ENCODE results near the gene RPRD1B. TPM values are rescaled to one million over a fixed set of nuclear protein-coding genes. Genes with fewer than 3 reads are reported as not detected.
"Not testable (repeated sequence)": the region's sequence is repeated elsewhere in the genome, so short reads cannot be mapped to it uniquely, and the experiment has no call there.

The RPRD1B gene
- total RNA-seq, 1 experiment from 2014 or later, result 33.9 TPM

DNA sequence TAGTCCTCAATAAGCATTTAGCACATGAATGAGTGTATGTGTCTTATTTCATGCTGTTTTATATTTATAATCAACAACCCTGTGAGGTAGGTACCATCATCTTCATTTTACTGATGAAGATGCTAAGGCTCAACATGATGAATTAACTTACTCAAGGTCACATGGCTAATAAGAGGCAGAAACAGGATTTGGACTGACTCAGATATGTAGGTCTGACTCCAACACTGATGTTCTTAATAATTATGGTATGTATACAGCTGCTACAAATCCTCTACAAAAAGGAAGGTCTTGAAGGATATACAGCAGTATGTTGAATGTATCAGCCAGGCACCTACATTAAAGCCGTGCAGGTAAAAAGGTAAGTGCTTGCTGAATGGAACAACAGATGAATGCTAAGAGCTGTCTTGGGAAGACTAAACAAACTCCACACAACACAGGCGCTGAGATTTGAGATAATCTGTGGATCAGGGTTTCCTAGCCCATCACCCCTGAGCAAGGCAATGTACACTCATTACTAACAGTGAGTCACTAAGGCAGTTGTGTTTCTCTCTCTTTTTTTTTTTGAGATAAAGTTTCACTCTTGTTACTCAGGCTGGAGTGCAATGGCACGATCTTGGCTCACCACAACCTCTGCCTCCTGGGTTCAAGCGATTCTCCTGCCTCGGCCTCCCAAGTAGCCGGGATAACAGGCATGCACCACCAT, 32.2 kb upstream of the RPRD1B start:
- DNase-seq (ENCODE audit: low spot score), result no peak

- no peak for DNase-seq (ENCODE audit: low spot score)
These were observed 31.6 kb upstream of the RPRD1B start for GRCh38 chr20:38001981-38002380.

- DNase-seq (ENCODE audit: low spot score), result no peak
These were observed 31.1 kb upstream of the RPRD1B start for GRCh38 chr20:38002422-38002821.

- DNase-seq (ENCODE audit: low spot score), result no peak
These were observed 29.1 kb upstream of the RPRD1B start for GRCh38 chr20:38004416-38004815.

DNA sequence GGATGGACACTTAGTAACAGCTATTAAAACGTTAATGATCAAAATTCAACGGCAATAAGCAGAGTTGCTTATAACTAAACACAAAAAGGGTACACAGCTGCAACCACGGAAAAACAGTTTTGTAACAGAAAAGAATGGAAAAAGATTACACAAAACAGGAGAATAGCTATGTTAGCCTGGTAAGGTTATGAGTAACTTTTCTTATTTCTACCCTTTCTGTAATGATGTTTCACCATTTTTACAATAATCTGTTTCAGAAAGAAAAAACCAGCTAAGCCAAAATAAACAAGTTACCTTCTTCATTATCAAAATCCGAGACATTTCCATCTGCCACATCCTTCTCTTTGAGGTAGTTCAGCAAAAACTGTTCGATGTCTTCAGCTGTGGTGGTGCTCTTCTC, 27.6 kb upstream of the RPRD1B start:
- DNase-seq (ENCODE audit: low spot score), result no peak

DNA sequence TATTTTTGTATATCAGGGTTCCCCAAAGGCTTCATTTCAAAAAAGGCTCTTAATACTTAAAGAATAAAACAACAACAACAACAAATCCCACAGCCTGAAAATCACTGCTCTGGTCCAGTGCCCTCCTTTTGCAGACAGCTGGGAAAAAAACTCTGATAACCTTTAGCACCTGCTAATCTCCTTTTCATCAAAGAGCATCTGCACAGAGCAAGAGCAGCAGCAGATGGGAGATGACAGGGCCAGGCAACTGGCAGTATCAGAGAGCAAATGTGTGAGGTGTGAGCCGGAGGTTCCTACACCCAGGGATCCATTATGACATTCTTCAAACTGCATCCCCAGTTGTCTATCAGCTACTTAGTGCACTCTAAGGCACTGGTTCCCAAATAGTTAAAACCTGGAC, 26.0 kb upstream of the RPRD1B start:
- DNase-seq (ENCODE audit: low spot score), result no peak

- DNase-seq (ENCODE audit: low spot score), result no peak
These were observed 25.2 kb upstream of the RPRD1B start for GRCh38 chr20:38008233-38008944.

DNA sequence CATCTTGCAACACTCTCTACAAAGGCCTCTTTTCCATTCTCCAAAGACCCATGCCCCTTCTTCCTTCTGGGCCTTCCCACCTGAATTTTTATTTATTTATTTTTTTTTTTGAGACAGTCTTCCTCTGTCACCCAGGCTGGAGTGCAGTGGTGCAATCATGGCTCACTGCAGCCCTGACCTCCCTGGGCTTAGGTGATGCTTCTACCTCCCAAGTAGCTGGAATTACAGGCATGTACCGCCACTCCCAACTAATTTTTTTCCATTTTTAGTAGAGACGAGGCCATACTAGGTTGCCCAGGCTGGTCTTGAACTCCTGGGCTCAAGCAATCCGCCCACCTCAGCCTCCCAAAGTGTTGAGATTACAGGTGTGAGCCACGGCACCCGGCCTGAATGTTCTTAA, 24.1 kb upstream of the RPRD1B start:
- not testable (repeated sequence) for DNase-seq (ENCODE audit: low spot score)

- DNase-seq (ENCODE audit: low spot score), result no peak
These were observed 21.9 kb upstream of the RPRD1B start for GRCh38 chr20:38011696-38012095.

GRCh38 chr20:38012332-38012731, 21.2 kb upstream of the RPRD1B start:
- no peak for DNase-seq (ENCODE audit: low spot score)

DNA sequence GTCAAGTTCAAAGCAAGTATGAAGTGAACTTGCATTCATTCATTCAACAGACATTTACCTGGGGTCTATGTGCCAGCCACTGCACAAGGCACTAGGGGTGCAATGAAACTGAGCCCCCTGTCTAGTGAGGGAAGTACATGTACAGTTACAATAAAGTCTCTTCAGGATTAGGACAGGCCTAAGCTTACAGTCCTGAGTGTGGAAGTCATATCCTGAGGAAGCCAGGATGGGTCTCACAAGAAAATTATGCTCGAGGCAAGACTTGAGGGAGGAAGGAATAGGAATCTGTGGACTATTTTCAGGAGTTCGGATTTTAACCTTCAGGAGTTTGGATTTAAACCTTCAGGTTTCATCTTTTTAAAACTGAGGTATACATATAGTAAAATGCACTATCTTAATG, 19.7 kb upstream of the RPRD1B start:
- DNase-seq (ENCODE audit: low spot score), result no peak

- DNase-seq (ENCODE audit: low spot score), result no peak
These were observed 15.6 kb upstream of the RPRD1B start for GRCh38 chr20:38017959-38018358.

GRCh38 chr20:38018385-38018784, 15.2 kb upstream of the RPRD1B start:
- no peak for DNase-seq (ENCODE audit: low spot score)

DNA sequence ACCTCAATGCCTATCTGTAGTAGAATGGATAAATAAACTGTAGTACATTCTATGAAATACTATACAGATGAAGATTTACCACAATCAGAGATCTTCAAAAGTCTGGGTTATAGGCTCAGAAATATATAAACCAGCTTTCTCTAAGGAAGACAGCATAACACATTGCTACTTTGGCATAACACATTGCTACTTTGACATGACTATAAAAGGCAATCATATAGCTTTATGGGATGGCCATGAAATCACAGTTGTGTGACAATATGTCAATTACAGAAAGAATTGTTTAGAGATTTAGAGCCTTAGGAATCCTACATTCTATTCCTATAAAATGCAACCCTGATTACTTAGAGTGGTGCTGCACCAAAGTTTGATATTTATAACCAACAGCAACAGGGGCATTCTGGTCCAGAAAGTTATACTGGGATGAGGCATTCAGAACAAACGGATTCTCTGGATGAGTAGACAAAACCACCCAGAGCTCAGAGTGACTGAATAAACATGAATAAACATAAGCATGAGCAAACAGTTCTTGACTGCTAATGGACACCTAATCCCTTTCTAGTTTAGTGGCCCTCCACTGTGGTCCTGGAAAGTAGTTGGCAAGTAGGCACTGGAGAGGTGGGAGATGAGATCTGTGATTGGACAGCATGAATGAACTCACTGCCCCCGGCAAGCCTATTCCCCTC, 12.3 kb upstream of the RPRD1B start:
- DNase-seq (ENCODE audit: low spot score), result no peak

DNA sequence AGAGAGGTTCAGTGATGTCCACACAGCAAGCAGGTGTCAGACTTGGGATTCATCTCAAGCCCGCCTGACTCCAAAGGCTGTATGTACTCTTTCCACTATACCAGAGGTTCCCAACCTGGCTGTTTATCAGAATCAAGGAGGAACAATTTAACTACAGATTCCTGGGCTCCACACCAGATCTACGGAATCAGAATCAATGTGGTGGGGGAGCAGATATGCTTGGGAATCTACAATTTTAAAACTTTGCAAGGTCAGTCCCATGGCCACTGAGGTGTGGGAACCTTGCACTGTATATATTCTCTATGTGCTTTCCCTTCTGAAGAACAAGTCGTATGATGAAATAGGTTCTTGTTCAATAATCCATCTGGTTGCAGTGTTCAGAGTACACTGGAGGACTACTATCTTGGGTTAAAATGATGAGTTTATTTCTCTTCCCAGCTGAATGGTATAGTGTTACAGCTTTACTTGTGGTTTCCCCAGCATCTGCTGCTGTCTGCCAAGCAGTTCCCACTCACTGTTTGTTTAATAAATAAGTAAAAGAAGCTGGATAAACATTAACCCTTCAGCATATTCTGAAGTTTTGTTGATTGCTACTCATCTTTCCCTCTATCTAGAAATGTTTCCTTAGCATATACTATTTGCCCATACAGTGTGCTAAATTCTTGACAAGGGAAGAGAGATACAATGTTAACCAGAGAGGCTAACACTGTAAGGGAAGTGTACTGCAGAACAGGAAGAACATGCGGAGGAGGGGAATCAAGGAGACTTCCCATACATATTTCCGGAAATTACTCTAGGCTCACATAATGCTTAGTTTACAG, 10.2 kb upstream of the RPRD1B start:
- no peak for DNase-seq (ENCODE audit: low spot score)

GRCh38 chr20:38024496-38024895, 9.1 kb upstream of the RPRD1B start:
- no peak for DNase-seq (ENCODE audit: low spot score)

DNA sequence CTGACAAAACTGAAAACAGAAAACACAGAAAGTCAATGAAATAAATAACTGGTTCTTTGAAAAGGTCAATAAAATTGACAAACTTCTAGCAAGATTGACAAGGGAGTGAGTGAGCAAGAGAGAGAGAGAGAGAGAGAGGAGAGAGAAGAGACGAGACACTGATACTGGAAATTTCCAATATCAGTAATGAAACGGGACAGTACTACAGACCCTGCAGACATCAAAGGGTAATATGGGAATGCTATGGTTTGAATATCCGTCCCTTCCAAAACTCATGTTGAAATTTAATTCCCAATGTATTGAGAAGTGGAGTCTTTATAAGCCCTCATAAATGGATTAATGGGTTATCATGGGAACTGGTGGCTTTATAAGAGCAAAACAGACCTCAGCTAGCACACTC, 4.1 kb upstream of the RPRD1B start:
- no peak for DNase-seq (ENCODE audit: low spot score)

- DNase-seq (ENCODE audit: low spot score), result no peak
These were observed 1.6 kb upstream of the RPRD1B start for GRCh38 chr20:38031957-38032356.

DNA sequence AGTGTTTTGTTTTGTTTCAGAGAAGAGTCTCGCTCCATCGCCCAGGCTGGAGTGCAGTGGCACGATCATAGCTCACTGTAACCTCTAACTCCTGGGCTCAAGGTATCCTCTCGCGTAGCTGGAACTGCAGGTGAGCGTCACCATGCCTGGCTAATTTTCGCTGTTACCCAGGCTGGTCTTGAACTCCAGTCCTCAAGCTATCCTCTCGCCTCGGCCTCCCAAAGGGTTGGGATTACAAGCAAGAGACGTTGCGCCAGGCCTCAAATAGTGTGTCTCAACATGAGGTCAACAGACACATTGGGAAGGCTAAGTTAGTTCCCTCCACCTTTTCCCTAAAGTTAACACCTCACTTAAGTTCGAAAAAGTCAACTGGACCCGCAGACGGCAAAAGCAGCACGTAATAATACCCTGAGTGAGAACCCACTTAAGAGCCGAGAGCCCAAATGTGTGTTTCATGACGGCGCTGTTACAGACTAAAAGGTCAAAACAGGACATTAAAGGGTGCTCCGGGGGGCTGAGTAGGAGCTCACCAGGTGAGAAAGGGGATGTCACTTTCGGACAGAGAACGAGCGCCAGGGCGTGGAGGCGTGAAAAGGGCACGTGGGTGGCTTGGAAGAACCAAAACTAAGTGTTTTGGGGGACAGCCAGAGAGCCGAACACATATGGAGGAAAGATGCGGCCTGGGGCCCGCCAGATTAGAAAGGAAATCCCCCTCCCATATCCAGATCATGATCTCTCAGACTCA, 789 bp upstream of the RPRD1B start:
- DNase-seq (ENCODE audit: low spot score), result peak; percentile 34

- DNase-seq (ENCODE audit: low spot score), result peak; percentile 50
These were observed 633 bp downstream of the RPRD1B start for GRCh38 chr20:38034108-38034649.

GRCh38 chr20:38034961-38035360, 1.4 kb downstream of the RPRD1B start:
- no peak for DNase-seq (ENCODE audit: low spot score)
